OCI-M2 (cell line): ENCODE results near the gene CTTN.
"Not testable (repeated sequence)": the region's sequence is repeated elsewhere in the genome, so short reads cannot be mapped to it uniquely, and the experiment has no call there.

Experiments used
- DNase-seq: peaks from one replicate; lab custom pipeline; 2025; ENCODE audit not compliant: unreplicated experiment; lab: John Stamatoyannopoulos, UW

CTTN gene

GRCh38 chr11:70445091-70445490, 46.8 kb downstream of the CTTN start:
- DNase-seq = no peak

- no peak for DNase-seq
These were observed 47.3 kb downstream of the CTTN start for GRCh38 chr11:70445605-70446004.

GRCh38 chr11:70448983-70449567, 50.7 kb downstream of the CTTN start:
- no peak for DNase-seq

- no peak for DNase-seq
These were observed 56.0 kb downstream of the CTTN start for GRCh38 chr11:70454197-70454767.

- not testable (repeated sequence) for DNase-seq
These were observed 56.5 kb downstream of the CTTN start for GRCh38 chr11:70454811-70455210.

- DNase-seq = no peak
These were observed 57.0 kb downstream of the CTTN start for GRCh38 chr11:70455354-70455753.

- DNase-seq = no peak
These were observed 58.7 kb downstream of the CTTN start for GRCh38 chr11:70456921-70457532.

- no peak for DNase-seq
These were observed 60.4 kb downstream of the CTTN start for GRCh38 chr11:70458736-70459135.

GRCh38 chr11:70460111-70460510, 61.8 kb downstream of the CTTN start:
- no peak for DNase-seq

GRCh38 chr11:70460964-70461363, 62.6 kb downstream of the CTTN start:
- no peak for DNase-seq

- no peak for DNase-seq
These were observed 64.6 kb downstream of the CTTN start for GRCh38 chr11:70462818-70463477.

GRCh38 chr11:70463478-70464255, 65.3 kb downstream of the CTTN start:
- DNase-seq = no peak

GRCh38 chr11:70464509-70465361, 66.4 kb downstream of the CTTN start:
- no peak for DNase-seq

- no peak for DNase-seq
These were observed 67.8 kb downstream of the CTTN start for GRCh38 chr11:70466154-70466553.

GRCh38 chr11:70466596-70466995, 68.3 kb downstream of the CTTN start:
- DNase-seq = no peak

- DNase-seq = no peak
These were observed 69.1 kb downstream of the CTTN start for GRCh38 chr11:70467201-70468085.

- no peak for DNase-seq
These were observed 70.2 kb downstream of the CTTN start for GRCh38 chr11:70468256-70469195.

- DNase-seq = no peak
These were observed 71.8 kb downstream of the CTTN start for GRCh38 chr11:70470127-70470526.
